Endothelial cell of umbilical vein (primary cell): ENCODE data around the gene GOLGA8B. TPM values are rescaled to one million over a fixed set of nuclear protein-coding genes. Genes with fewer than 3 reads are reported as not detected.

ENCODE experiments used
- BruUV-seq: library from RNA; stranded (reverse); fragments of 400-500 nt; replicated peaks from 2 replicates; lab custom pipeline; 2021; lab: Mats Ljungman, UMichigan
- CTCF ChIA-PET: fragments of 300-600, 350-600 bp; sonication (Branson Sonifier 250); formaldehyde crosslinking; loops from one replicate; lab custom pipeline; 2021; ENCODE audit warnings: antibody characterized with exemption, inconsistent platforms; lab: Charles Lee
- POLR2A ChIA-PET: fragments of 300-600, 350-600 bp; sonication (Branson Sonifier 250); formaldehyde crosslinking; loops from one replicate; lab custom pipeline; 2021; ENCODE audit warnings: antibody characterized with exemption, inconsistent platforms; lab: Charles Lee
- DNase-seq: peaks from one replicate; pipeline ENCODE4 v3.0.0-alpha.2; 2011; ENCODE audit warnings: low read depth, low spot score
- FAIRE-seq: peaks from 2 replicates; lab custom pipeline; 2011; peaks lifted over from hg19 to GRCh38; lab: Jason Lieb, UNC
- H2AFZ ChIP-seq: 2 replicates; pipeline ENCODE4 v1.6.0; 2012; ENCODE audit warnings: low read depth, low read length, control low read depth, inconsistent platforms
- H3K27ac ChIP-seq: 2 replicates; pipeline ENCODE4 v1.5.1; 2011; ENCODE audit warnings: low read depth, mild to moderate bottlenecking, control low read depth, low read length, moderate library complexity; ENCODE audit not compliant: insufficient read depth
- H3K27me3 ChIP-seq, 2 experiments: 2 replicates each; pipeline versions ENCODE4 v1.6.0 to v1.6.1; 2011; ENCODE audit warnings: low read length in 2 of 2, mixed read lengths in 1 of 2; ENCODE audit not compliant: control insufficient read depth in 2 of 2, insufficient read depth in 2 of 2
- H3K36me3 ChIP-seq, 2 experiments: 2 replicates in 1 of 2; 3 replicates in 1 of 2; pipeline ENCODE4 v1.5.1; 2011; ENCODE audit warnings: low read length in 2 of 2, mild to moderate bottlenecking in 1 of 2, moderate library complexity in 1 of 2; ENCODE audit not compliant: control insufficient read depth in 2 of 2, insufficient read depth in 2 of 2; ENCODE audit errors: extremely low read depth in 1 of 2
- H3K4me1 ChIP-seq: 3 replicates; pipeline ENCODE4 v1.5.1; 2011; ENCODE audit warnings: mild to moderate bottlenecking, low read length; ENCODE audit not compliant: control insufficient read depth, insufficient read depth; ENCODE audit errors: extremely low read depth
- H3K4me2 ChIP-seq: 2 replicates; pipeline ENCODE4 v1.6.1; 2011; ENCODE audit warnings: low read length, control low read depth, mixed read lengths; ENCODE audit not compliant: insufficient read depth
- H3K4me3 ChIP-seq, 3 experiments: fragments of 200-600 bp in 1 of 3; sonication (generic), shearing (Covaris generic) in 1 of 3; replicated peaks in 1 of 3; 2 replicates each; pipeline ENCODE4 v1.5.1; 2011 to 2016; ENCODE audit warnings: control low read depth in 3 of 3, low read length in 3 of 3, mild to moderate bottlenecking in 2 of 3, inconsistent platforms in 1 of 3, low read depth in 1 of 3, moderate library complexity in 1 of 3; ENCODE audit not compliant: insufficient read depth in 1 of 3
- H3K79me2 ChIP-seq: 2 replicates; pipeline ENCODE4 v1.6.0; 2012; ENCODE audit warnings: low read length, inconsistent platforms; ENCODE audit not compliant: control insufficient read depth, insufficient read depth
- H3K9ac ChIP-seq: replicated peaks from 2 replicates; pipeline ENCODE3; 2011; ENCODE audit warnings: low read length, control low read depth; ENCODE audit not compliant: insufficient read depth; ENCODE audit errors: extremely low read depth
- H3K9me1 ChIP-seq: replicated peaks from 3 replicates; pipeline ENCODE4 v1.6.0; 2011; ENCODE audit warnings: mild to moderate bottlenecking, low read length; ENCODE audit not compliant: control insufficient read depth, insufficient read depth; ENCODE audit errors: extremely low read depth
- H3K9me3 ChIP-seq: replicated peaks from 2 replicates; pipeline ENCODE4 v1.5.1; 2012; ENCODE audit warnings: low read length, inconsistent platforms; ENCODE audit not compliant: control insufficient read depth, insufficient read depth
- H4K20me1 ChIP-seq: replicated peaks from 2 replicates; pipeline ENCODE3; 2011; ENCODE audit warnings: mild to moderate bottlenecking, low read length; ENCODE audit not compliant: control insufficient read depth, insufficient read depth; ENCODE audit errors: extremely low read depth
- CTCF ChIP-seq, 2 donors: IDR thresholded peaks; 1 replicate in 1 of 2; 2 replicates in 1 of 2; pipeline ENCODE4 v1.5.1; 2011; ENCODE audit warnings: low read length in 2 of 2, mild to moderate bottlenecking in 2 of 2, moderate library complexity in 2 of 2, control low read depth in 1 of 2, inconsistent platforms in 1 of 2, low read depth in 1 of 2; ENCODE audit not compliant: insufficient read depth in 1 of 2; ENCODE audit errors: extremely low read depth in 1 of 2
- EZH2 ChIP-seq: IDR thresholded peaks from 2 replicates; pipeline ENCODE4 v1.6.1; 2012; ENCODE audit warnings: borderline replicate concordance, low read depth, mild to moderate bottlenecking, moderate library complexity, low read length, inconsistent platforms; ENCODE audit not compliant: severe bottlenecking
- FOS ChIP-seq: IDR thresholded peaks from 2 replicates; pipeline ENCODE4 v1.6.1; 2011; ENCODE audit warnings: mild to moderate bottlenecking, low read length, moderate library complexity, borderline replicate concordance; ENCODE audit not compliant: insufficient read depth
- JUN ChIP-seq: IDR thresholded peaks from 2 replicates; pipeline ENCODE4 v1.6.1; 2011; ENCODE audit warnings: borderline replicate concordance, low read depth; ENCODE audit not compliant: insufficient read length, insufficient read depth
- MAX ChIP-seq: IDR thresholded peaks from 2 replicates; pipeline ENCODE4 v1.6.1; 2011; ENCODE audit not compliant: insufficient read depth, insufficient read length
- MYC ChIP-seq: IDR thresholded peaks from one replicate; pipeline ENCODE4 v1.6.1; 2011; ENCODE audit warnings: mild to moderate bottlenecking, low read depth, low read length
- POLR2A ChIP-seq: IDR thresholded peaks from 2 replicates; pipeline ENCODE4 v1.6.1; 2012; ENCODE audit warnings: low read depth, mild to moderate bottlenecking, control low read depth, low read length
- POLR2AphosphoS5 ChIP-seq: IDR thresholded peaks from 2 replicates; pipeline ENCODE4 v1.6.1; 2012; ENCODE audit warnings: low read depth, mild to moderate bottlenecking, control low read depth, low read length, moderate library complexity; ENCODE audit not compliant: insufficient read depth
- dilution Hi-C: fragments of 300-500 bp; cut with MboI; formaldehyde crosslinking; loops from one replicate; pipeline ENCODE4 v1.15.0; 2019; ENCODE audit warnings: low sequenced_read_pairs; ENCODE audit not compliant: extremely low pct_ligation_motif_present
- intact Hi-C: fragments of 100-400 bp; cut with micrococcal nuclease; formaldehyde crosslinking; loops from one replicate; pipeline ENCODE4 v1.10.0; 2022
- polyA plus RNA-seq, 4 experiments: library from polyadenylated mRNA; depleted of rRNA in 3 of 4; stranded (reverse) in 3 of 4; unstranded in 1 of 4; fragments of >200 nt; gene quantifications; 2 replicates each; pipeline versions ENCODE4 v1.2.1 to v1.2.3, GENCODE V29; 2011 to 2012; ENCODE audit warnings: missing spikeins in 1 of 4
- total RNA-seq: library from RNA; stranded (reverse); gene quantifications from 2 replicates; pipeline ENCODE4 v1.2.3, GENCODE V29; 2021

GOLGA8B gene
- total and polyA plus RNA-seq, 2 donors (not counting 3 experiments of a cell fraction or from before 2014, with no cell fraction given) = 30.9 to 36.0 TPM

- TF ChIP-seq CTCF (IDR thresholded peaks at IDR 0.05; ENCODE audit: extremely low read depth in 1 of 2, insufficient read depth in 1 of 2, low read depth in 1 of 2, low read length in 2 of 2) (no peak), POLR2AphosphoS5 (no peak), JUN (no peak), POLR2A (no peak), EZH2 (no peak), MYC (no peak)
- H3K9me3 ChIP-seq = no peaks in the 10 kb centered on the region
- no peak overlapping the region for H3K4me3 ChIP-seq
- no peaks in the 10 kb centered on the region for H3K9me1 ChIP-seq
- BruUV-seq = no TSS peak
- no peaks in the 10 kb centered on the region for H3K27me3 ChIP-seq
- dilution Hi-C loops = no loop called here
- POLR2A ChIA-PET = no interaction called here
- FAIRE-seq (no peak), DNase-seq (no peak)
- no peaks in the 10 kb centered on the region for H4K20me1 ChIP-seq
- peaks cover 33% of the 10 kb centered on the region for H3K4me1 ChIP-seq
- H2AFZ ChIP-seq = peak overlapping the region; percentile 11
- intact Hi-C loops = loop anchor here (2.0 to 10.0 kb wide), 3 partner anchors 349 to 825 kb away; partner anchors contain the start of gene AQR
- H3K79me2 ChIP-seq = no peaks in the 10 kb centered on the region
- H3K27ac ChIP-seq = peak overlapping the region; percentile 61
- CTCF ChIA-PET = interaction anchor here (0.6 to 10.4 kb wide), 7 partner anchors 9 to 349 kb away, joined by 3 to 204 read pairs (median 19); partner anchors contain the start of gene AQR
- no peak overlapping the region for H3K9ac ChIP-seq
- peak overlapping the region; percentile 51 for H3K4me2 ChIP-seq
- no peaks in the 10 kb centered on the region for H3K36me3 ChIP-seq
Measured at GRCh38 chr15:34620142-34620541, 36.7 kb upstream of the GOLGA8B start.

- H3K9ac ChIP-seq = no peak overlapping the region
- TF ChIP-seq POLR2A (no peak), FOS (no peak), POLR2AphosphoS5 (no peak), EZH2 (no peak), MAX (no peak), MYC (no peak), JUN (no peak), CTCF (IDR thresholded peaks at IDR 0.05; ENCODE audit: extremely low read depth in 1 of 2, insufficient read depth in 1 of 2, low read depth in 1 of 2, low read length in 2 of 2) (no peak)
- DNase-seq = no peak
- H3K27me3 ChIP-seq = no peaks in the 10 kb centered on the region
- no peak overlapping the region for H3K4me3 ChIP-seq
- FAIRE-seq = no peak
- no peaks in the 10 kb centered on the region for H3K79me2 ChIP-seq
- no peak overlapping the region for H3K4me2 ChIP-seq
- peaks cover 26% of the 10 kb centered on the region for H3K4me1 ChIP-seq
- no peaks in the 10 kb centered on the region for H3K9me3 ChIP-seq
- H3K9me1 ChIP-seq = no peaks in the 10 kb centered on the region
- ChIA-PET CTCF (interaction anchor here (1.5 to 10.4 kb wide), 5 partner anchors 9 to 350 kb away, joined by 4 to 204 read pairs (median 7); partner anchors contain the start of gene AQR), POLR2A (no interaction called here)
- intact Hi-C loops (loop anchor here (10.0 kb wide), 1 partner anchor 236 kb away; no protein-coding TSS in a partner anchor), dilution Hi-C loops (no loop called here)
- H4K20me1 ChIP-seq = no peaks in the 10 kb centered on the region
- no peak overlapping the region for H3K27ac ChIP-seq
- H3K36me3 ChIP-seq = no peaks in the 10 kb centered on the region
- H2AFZ ChIP-seq = no peak overlapping the region
- no TSS peak for BruUV-seq
Measured at GRCh38 chr15:34619151-34619550, 35.7 kb upstream of the GOLGA8B start.
